Fibroblast of skin of left quadriceps (primary cell): ENCODE data around the gene CAMTA1.

ENCODE experiments used
- DNase-seq, 2 experiments: peaks; one replicate each; pipeline ENCODE4 v3.0.0-alpha.2; 2013; ENCODE audit warnings: low read depth in 2 of 2

Gene CAMTA1

DNA sequence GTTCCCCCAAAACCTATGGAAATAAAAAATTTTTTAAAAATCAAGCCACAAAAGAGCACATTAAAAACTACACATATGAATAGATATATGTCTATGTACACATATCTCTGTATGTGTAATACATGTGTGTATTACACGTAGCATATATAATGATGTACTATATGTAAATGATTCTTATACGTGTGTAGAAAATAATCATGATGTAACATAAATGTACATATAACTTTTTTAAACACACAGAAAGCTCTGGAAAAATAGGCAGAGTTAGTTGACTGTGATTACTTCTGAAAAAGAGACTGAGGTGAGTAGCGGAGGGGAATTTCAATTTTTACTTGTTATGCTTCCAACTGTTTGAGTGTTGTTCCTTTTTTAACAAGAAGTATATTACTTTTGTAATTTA is 405.0 kb downstream of the CAMTA1 start:
- no peak for DNase-seq

GRCh38 chr1:7192453-7192852 is 407.2 kb downstream of the CAMTA1 start:
- DNase-seq = no peak

GRCh38 chr1:7196036-7196911 is 411.0 kb downstream of the CAMTA1 start:
- DNase-seq = no peak

- DNase-seq = no peak
Observed at GRCh38 chr1:7198664-7199063, 413.4 kb downstream of the CAMTA1 start.

DNA sequence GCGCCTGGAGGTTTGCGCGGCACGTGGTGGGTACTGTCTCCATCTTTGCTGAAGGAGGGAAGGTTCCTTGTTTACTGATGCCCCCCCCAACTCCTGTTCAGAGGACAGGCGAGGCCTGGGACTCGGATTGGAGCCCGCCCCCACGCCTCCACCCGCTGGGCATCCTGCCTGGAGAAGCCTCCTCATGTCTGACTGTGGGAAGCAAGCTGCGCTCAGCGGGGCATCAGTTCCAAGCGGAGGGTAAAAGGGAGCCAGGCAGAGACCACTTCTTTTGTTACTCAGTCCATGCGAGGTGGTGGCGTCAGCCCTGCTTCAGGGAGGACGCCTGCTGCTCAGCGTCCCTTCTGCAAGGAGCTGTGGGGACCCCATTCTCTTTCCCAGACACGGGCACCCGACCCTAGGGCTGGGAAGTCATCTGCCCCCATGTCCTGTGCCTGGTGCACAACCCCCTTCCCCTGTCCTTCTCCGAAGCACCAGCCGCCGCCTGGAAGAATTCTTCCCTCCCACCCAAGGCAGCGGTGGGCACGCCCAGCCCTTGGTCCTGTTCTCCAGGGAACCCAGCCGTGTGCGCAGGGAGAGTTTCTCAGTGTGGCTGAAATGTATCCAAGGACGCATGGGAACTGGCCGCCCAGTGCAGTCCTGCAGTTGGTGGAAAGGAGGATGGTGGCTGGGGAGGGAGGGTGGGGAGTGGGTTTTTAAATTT is 414.0 kb downstream of the CAMTA1 start:
- DNase-seq = no peak

DNA sequence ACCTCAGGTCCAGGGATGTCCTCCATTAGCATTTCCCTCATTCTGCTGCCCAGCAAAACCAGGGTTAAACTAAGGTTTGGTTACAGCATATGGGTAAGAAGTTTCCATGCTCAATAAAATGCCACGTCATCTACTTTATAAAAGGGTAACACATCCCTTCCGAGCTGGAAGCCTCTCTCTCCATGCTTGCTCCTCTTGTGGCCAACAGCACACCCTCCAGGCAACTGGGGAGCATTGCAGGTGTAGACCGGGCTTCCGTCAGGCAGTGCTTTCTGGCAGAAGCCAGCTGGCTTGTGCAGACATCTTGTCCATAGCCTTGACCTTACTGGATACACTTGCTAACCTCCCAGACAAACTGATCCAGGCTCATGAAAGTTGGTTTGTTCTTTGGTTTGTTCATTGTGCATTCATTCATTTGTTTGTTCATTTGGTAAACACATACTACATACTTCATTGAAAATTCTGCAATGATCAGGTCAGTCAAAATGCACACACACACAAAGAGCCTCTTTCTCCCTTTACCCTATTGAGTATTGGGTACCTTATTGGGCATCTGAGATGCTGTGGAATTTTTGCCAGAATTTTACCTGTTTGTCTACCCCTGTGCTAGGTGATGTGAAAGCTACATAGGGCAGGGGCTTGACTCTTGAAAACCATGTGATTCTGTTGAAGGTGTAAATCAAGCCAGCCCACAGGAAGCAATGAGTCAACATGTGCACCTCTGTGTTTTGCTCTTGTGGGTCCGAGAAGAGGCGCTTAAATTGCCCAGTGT is 422.8 kb downstream of the CAMTA1 start:
- peak; percentile 22 to 28 for DNase-seq

- no peak for DNase-seq
Observed at GRCh38 chr1:7208647-7209180, 423.5 kb downstream of the CAMTA1 start.

- DNase-seq = no peak
Observed at GRCh38 chr1:7209336-7209735, 424.1 kb downstream of the CAMTA1 start.

GRCh38 chr1:7218210-7218832 is 433.1 kb downstream of the CAMTA1 start:
- peak; percentile 24 to 39 for DNase-seq

- no peak for DNase-seq
Observed at GRCh38 chr1:7219031-7219430, 433.8 kb downstream of the CAMTA1 start.

DNA sequence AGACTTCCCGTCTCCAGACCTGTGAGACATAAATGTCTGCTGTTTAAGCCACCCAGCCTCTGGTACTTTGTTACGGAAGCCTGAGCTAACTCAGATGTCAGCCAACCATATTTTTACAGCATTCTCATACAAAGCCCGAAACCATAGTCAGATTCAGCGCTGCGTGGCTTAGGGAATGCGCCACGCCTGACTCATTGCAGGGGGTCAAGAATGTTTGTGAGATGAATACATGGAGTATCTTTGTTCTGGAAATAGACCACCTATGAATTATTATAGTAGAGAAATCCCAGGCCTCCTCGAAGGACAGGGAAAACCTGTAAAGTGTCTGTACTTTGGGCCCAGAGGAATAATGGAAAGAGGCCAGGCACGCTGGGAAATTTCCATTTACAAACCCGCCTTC is 434.8 kb downstream of the CAMTA1 start:
- peak; percentile 57 to 61 for DNase-seq

- DNase-seq = no peak
Observed at GRCh38 chr1:7220712-7221252, 435.5 kb downstream of the CAMTA1 start.

GRCh38 chr1:7221826-7222694 is 436.8 kb downstream of the CAMTA1 start:
- no peak for DNase-seq

DNA sequence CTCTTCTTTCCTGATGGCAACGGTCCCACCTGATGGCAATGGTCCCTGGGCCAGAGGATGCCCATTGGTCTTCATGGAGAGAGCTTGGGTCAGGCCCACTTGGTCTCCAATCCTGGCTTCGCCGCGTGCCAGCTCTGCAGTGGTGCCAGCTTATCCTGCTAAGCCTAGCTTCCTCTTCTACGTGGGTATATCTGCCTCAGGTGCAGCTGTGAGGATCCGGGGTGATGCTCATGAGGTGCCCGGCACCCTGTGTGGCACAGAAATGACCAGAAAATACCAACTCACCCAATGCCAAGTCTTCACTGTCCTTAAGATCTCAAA is 437.4 kb downstream of the CAMTA1 start:
- DNase-seq = no peak

GRCh38 chr1:7223334-7224080 is 438.3 kb downstream of the CAMTA1 start:
- peak; percentile 78 to 79 for DNase-seq

DNA sequence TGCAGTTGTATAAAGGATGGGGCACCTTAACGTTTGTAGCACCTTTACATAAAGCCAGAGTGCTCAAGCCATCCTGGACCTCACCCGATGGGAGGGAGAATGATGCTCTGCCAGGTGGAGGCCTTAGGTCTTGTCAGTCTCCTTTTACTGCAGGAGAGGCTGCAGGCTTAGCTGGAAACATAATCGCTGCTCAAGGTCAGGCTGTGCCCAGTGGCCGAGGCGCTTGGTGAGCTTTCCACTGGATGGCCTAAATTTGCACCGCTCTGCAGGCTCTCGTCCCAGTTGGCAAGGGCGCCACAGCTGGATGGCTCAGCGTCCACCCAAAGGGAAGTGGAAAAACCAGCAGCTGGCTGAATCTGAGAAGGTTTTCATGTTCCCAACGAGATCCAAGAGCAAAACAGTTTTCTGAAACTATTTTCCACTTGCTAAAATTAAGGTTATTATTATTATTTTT is 438.9 kb downstream of the CAMTA1 start:
- DNase-seq = no peak

DNA sequence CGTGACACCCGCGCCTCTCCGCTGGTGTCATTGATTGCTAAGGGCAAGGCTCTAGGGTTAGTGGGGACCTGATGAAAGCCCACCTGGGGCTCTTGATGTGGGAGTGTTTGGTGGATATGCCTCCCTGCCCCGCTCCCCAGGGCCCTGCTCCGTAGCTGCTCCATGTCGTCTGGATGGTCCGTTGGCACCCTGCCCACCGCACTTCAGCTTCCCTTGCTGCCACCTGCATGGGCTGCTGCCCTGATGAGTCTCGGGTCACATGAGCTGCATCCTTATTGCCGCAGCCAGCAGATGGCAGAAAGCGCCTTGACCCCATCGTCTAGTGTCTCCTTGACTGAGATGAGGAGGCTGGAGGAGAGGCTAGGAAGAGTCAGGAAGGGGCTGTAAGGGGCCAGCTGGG is 439.4 kb downstream of the CAMTA1 start:
- no peak for DNase-seq

- DNase-seq = no peak
Observed at GRCh38 chr1:7225711-7226505, 440.7 kb downstream of the CAMTA1 start.

GRCh38 chr1:7227654-7228053 is 442.4 kb downstream of the CAMTA1 start:
- no peak for DNase-seq
